Measurements from ENCODE around the gene SSBP3. TPM values are rescaled to one million over a fixed set of nuclear protein-coding genes. Genes with fewer than 3 reads are reported as not detected.
"Not testable (repeated sequence)": the region's sequence is repeated elsewhere in the genome, so short reads cannot be mapped to it uniquely, and the experiment has no call there.

Gene SSBP3
- total RNA-seq: 29.8 and 33.1 TPM in 2 replicates

DNA sequence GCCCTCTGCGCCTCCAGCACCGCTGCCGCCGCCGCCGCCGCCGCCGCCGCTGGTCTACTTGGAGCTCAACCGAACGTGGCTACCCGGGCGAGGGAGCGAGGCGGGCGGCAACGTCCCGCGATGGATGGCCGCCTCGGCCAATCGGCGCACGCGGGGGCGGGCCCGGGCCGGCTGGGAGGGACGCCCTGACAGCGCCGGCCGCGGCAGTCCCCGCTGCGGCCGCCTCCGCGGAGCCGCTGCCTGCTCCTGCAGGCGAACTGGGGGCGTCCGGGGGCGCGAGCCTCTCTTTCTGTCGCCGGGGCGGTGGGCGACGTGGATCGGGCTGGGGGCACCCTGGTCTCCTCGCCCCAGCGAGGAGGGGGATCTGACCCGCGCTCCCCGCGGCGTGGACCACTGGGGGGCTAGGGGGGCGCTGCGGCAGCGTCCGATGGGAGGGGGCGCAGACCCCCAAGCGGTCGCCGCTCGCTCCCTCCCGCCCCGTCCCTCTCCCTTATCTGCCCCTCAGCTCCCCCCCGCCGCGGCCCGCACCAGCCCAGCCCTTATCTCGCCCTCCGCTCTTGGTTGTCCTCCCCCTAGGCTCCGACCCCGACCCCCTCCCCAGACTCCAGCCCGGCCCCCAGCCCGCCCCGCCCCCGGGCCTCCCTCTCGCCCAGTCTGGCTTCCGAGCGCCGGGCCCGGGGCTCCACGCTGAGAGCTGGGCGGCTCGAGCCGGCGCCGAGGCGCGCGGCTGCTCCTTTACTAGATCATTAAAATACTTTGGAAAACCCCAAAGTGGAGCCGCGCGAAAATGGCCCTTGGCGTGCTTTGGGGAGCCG, at the start of gene SSBP3:
Gene SSBP3 (minus strand): TSS at position 56 of the 815 bp plus-strand sequence.
- DNase-seq (ENCODE audit: extremely low read depth, low read depth, low spot score): no peak

DNA sequence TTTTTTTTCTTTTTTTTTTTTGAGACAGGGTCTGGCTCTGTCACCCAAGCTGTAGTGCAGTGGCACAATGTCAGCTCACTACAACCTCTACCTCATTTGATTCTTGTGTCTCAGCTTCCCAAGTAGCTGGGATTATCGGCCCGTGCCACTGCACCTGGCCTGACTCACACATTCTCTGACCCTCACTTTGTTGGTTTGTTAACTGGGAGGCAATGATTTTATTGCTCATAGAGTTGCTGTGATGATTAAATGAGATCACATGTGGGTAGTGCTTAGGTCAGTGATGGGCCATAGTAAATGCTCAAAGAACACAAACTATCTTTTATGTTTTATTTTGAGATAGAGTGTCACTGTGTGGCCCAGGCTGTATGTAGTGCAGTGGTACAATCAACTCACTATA, 47.3 kb upstream of the SSBP3 start:
- no peak for DNase-seq (ENCODE audit: extremely low read depth, low read depth, low spot score)

DNA sequence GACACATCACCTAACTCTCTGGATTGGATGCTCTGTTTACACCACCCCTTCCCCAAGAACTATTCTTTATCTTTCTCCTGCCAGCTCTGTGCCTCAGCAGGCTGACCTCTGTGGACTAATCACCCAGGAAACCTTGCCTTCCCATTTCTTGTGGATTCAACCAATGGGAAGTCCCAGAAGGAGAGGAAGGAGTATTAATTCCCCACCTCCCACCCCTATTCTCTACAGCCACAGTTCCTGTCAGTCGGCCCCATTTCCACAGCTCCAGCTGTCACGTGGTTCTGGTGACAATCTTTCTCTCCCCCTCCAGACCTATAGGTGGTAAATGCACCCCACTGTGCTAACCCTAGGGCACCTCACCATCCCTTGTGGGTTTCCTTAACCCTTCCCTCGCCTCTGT, 46.8 kb upstream of the SSBP3 start:
- no peak for DNase-seq (ENCODE audit: extremely low read depth, low read depth, low spot score)

- not testable (repeated sequence) for DNase-seq (ENCODE audit: extremely low read depth, low read depth, low spot score)
These were observed 43.2 kb upstream of the SSBP3 start for GRCh38 chr1:54449431-54449830.

- not testable (repeated sequence) for DNase-seq (ENCODE audit: extremely low read depth, low read depth, low spot score)
These were observed 42.6 kb upstream of the SSBP3 start for GRCh38 chr1:54448801-54449200.

DNA sequence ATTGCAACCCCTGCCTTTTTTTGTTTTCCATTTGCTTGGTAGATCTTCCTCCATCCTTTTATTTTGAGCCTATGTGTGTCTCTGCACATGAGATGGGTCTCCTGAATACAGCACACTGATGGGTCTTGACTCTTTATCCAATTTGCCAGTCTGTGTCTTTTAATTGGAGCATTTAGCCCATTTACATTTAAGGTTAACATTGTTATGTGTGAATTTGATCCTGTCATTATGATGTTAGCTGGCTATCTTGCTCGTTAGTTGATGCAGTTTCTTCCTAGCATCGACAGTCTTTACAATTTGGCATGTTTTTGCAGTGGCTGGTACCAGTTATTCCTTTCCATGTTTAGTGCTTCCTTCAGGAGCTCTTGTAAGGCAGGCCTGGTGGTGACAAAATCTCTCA, 40.9 kb upstream of the SSBP3 start:
- DNase-seq (ENCODE audit: extremely low read depth, low read depth, low spot score): not testable (repeated sequence)

- no peak for DNase-seq (ENCODE audit: extremely low read depth, low read depth, low spot score)
These were observed 36.0 kb upstream of the SSBP3 start for GRCh38 chr1:54442185-54442584.

DNA sequence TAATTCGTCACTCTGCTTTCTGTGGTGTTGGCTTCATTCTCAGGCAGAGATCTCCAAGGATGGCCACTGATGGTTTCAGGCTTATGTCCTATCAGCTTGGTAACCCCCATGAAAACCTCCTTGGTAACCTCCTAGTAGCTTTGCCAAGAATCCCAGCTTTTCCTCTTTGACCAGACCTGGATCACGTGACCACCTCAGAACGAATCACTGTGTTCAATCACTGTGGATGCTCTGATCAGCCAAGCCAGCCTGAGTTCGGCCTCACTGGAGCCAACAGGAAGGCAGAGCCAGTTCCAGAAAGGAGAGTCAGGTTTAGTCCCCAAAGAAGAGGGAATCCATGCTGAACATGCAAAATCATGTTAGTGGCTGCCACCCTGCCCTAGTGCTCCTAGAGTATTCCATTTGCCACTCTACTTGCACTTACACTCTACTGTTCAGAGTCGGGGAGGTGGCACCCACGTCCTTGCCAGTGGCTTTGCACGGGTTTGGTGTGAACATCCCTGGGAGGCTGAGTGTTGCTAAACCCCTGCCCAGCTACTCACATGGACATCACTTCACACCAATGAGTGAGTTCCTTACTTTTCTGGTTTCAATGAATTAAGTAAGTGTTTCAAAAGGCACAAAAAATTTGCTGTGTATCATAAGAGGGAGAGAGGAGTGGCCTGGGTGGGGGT, 33.5 kb upstream of the SSBP3 start:
- DNase-seq (ENCODE audit: extremely low read depth, low read depth, low spot score): no peak

GRCh38 chr1:54437783-54438182, 31.6 kb upstream of the SSBP3 start:
- no peak for DNase-seq (ENCODE audit: extremely low read depth, low read depth, low spot score)

- no peak for DNase-seq (ENCODE audit: extremely low read depth, low read depth, low spot score)
These were observed 30.6 kb upstream of the SSBP3 start for GRCh38 chr1:54436826-54437225.

DNA sequence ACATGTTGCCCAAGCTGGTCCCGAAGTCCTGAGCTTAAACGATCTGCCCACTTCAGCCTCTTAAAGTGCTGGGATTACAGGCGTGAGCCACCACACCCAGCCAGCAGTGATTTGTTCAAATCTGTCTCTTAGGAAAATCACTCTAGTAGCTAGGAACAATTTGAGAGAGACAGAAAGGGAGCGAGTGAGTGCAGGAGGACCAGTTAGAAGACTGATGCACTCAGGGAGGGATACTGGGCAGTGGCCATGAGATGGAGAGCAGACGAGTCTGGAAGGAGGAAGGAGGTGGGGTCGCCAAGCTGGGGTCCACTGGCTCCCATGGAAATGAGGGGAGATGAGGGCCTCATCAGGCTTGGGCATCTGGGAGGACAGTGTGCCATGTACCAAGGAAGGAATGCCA, 23.6 kb upstream of the SSBP3 start:
- DNase-seq (ENCODE audit: extremely low read depth, low read depth, low spot score): no peak

GRCh38 chr1:54428837-54429518, 22.8 kb upstream of the SSBP3 start:
- DNase-seq (ENCODE audit: extremely low read depth, low read depth, low spot score): no peak

- DNase-seq (ENCODE audit: extremely low read depth, low read depth, low spot score): no peak
These were observed 19.0 kb upstream of the SSBP3 start for GRCh38 chr1:54425152-54425584.

- DNase-seq (ENCODE audit: extremely low read depth, low read depth, low spot score): no peak
These were observed 18.2 kb upstream of the SSBP3 start for GRCh38 chr1:54424398-54424797.

GRCh38 chr1:54421101-54421504, 14.9 kb upstream of the SSBP3 start:
- DNase-seq (ENCODE audit: extremely low read depth, low read depth, low spot score): no peak

DNA sequence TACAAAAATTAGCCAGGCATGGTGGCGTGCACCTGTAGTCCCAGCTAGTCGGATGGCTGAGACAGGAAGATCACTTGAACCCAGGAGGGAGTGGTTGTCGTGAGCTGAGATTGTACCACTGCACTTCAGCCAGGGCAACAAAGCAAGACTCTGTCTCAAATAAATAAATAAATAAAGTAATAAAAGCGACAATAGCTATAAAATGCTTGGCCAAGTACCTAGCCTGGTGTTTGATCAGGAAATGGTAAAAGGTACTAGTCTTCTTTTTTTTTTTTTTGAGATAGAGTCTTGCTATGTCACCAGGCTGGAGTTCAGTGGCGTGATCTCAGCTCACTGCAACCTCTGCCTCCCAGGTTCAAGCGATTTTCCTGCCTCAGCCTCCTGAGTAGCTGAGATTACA, 12.4 kb upstream of the SSBP3 start:
- not testable (repeated sequence) for DNase-seq (ENCODE audit: extremely low read depth, low read depth, low spot score)

- no peak for DNase-seq (ENCODE audit: extremely low read depth, low read depth, low spot score)
These were observed 10.9 kb upstream of the SSBP3 start for GRCh38 chr1:54417123-54417522.

DNA sequence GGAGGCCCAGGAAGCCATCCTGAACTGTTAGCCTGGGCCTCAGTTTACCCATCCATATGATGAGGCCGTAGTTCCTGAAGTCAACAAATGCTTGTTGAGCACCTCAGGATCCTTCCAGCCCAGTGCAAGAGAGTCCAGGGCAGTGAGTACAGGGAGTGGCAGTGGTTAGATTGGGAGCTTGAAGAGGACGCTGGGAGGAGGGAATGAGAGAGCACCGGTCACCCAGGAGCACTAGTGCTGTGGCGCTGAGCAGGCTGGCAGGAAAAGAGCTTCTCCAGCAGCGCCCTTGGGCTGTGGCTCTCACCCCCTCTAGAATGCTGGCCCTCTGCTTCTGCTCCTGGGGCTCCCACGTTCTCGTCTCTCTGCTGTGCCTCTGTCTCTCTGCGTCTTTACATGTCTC, 10.2 kb upstream of the SSBP3 start:
- DNase-seq (ENCODE audit: extremely low read depth, low read depth, low spot score): no peak

DNA sequence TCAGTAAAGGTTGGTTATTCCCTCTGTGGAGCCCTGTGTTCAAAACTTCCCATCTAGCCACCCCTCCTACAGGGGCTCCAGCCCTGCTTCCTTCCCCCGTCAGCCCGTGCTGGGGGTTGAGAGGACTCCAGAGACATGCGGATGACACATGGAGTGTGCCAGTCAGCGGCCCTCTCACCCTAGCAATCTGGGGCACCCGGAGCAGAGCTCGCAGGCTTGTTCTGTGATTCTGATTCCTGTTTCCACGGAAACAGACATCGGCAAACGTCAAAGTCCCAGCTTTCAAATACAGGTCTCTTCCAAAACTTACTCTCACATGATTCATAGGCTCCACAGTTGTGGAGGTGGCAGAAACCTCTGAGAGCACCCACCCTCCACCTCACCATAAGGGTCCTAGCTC, 9.8 kb upstream of the SSBP3 start:
- DNase-seq (ENCODE audit: extremely low read depth, low read depth, low spot score): no peak

- DNase-seq (ENCODE audit: extremely low read depth, low read depth, low spot score): no peak
These were observed 9.3 kb upstream of the SSBP3 start for GRCh38 chr1:54415533-54415932.

DNA sequence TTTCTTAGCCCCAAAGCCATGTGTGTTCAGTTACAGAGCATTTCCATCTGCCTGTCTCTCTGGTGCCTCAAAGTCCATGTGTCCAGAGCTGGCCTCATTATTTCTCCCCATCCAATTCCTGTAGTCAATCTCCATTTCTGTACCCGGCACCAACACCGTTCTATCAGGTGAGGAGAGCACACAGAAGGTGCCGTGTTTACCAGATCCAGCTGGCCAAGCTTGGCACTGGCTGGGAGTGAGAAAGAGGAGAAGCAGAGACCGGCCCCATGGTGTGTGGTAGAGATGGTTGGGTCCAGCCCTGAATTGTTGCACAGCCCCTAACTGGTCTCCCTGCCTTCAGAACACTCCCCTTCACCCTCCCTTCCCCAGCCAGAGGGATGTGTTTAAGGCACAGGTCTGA, 7.5 kb upstream of the SSBP3 start:
- no peak for DNase-seq (ENCODE audit: extremely low read depth, low read depth, low spot score)

- DNase-seq (ENCODE audit: extremely low read depth, low read depth, low spot score): no peak
These were observed 7.1 kb upstream of the SSBP3 start for GRCh38 chr1:54413295-54413694.
